Measurements from ENCODE around the gene RPS6KC1. TPM values are rescaled to one million over a fixed set of nuclear protein-coding genes. Genes with fewer than 3 reads are reported as not detected.
"Not testable (repeated sequence)": the region's sequence is repeated elsewhere in the genome, so short reads cannot be mapped to it uniquely, and the experiment has no call there.

RPS6KC1 gene
- total RNA-seq, 1 donor from 2014 or later, result 36.6 TPM

DNA sequence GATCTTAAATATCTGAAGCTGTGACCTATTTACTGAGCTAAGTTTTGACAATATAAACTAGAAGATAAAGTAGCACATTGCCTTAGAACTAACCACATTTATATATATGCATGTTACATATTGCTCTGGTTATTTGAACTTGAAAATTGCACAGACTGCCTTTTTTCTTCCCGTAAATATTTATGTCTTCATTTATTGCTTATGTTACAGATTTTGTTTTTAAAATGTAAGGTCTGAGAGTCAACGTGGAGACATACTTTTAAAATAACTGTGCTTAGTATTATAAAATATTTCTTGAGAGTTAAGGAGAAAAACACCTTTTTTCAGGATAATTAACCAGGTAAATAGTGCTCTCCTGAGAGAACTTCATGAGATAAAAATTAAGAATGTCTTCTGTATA, 3.1 kb downstream of the RPS6KC1 start:
- no peak for DNase-seq (ENCODE audit: low read depth)

DNA sequence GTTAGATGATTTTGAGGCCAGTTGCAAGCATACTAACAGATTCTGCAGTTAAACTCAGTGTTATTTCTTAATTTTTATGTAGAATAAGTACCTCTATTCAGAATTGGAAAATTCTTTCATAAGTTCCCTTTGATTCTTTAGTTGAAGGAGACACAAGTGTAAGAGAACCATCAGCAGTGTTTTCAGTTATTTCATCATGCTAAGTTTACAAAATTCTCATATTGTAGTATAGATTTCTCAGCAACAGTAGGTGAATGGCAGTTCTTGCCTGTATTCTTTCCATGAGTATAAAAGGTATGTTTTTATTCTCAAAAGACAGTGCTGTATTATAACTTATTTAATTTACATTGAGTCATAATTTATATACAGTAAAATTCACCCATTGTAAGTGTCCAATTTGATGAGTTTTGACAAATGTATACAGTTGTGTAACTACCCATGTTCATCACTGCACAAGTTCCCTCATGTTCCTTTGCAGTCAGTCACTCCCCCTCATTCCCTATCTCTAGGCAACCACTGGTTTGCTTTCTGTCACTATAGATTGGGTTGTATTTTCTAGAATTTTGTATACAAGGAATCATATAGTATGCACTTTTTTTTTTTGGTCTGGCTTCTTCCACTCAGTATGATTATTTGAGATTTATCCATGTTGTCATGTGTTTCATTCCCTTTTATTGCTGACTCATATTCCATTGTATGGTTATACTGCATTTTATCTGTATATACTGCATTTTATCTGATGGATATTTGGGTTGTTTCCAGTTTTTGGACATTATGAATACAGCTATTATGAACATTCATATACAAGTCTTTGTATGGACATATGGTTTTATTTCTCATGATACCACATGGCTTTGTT, 3.9 kb downstream of the RPS6KC1 start:
- no peak for DNase-seq (ENCODE audit: low read depth)

DNA sequence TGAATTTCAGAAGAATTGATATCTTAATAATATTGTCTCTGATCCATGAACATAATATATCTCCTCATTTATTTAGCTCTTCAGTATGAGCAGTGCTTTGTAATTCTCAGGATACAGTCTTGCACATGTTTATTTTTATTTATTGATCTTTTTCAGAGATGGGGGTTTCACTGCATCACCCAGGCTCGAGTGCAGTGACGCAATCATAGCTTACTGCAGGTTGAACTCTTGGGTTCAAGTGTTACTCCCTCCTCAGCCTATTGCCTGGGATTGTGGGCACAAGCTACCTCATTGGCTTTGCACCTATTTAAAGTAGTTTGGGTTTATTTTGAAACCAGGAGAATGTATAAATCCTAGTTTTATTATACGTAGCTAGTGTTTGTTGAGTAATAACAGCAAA, 4.7 kb downstream of the RPS6KC1 start:
- no peak for DNase-seq (ENCODE audit: low read depth)

DNA sequence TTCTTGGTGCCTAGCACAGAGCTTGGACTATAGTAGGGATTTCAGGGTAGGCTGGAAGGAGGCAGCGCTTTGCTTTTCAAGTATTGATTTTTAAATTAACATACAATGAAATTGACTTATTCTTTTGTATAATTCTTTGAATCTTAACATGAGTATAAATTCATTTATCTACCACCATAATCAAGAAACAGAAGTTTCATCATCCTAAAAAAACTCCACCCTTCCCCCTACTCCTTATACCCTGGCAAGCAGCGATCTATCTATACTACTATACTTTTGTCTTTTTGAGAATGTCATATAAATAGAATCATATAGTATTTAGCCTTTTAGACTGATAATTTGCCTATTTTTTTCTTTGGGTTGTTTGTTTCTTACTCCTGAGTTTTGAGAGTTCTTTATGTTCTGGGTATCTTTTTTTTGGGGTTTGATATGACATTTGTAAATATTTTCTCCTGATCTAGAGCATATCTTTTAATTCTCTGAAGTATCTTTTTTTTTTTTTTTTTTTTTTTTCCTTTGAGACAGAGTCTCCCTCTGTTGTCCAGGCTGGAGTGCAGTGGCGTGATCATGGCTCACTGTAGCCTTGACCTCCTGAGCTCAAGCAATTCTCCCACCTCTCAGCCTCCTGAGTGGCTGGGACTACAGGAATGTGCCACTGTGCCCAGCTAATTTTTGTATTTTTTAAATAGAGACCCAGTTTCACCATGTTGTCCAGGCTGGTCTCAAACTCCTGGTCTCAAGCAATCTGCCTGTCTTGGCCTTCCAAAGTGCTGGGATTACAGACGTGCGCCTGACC, 6.4 kb downstream of the RPS6KC1 start:
- no peak for DNase-seq (ENCODE audit: low read depth)

DNA sequence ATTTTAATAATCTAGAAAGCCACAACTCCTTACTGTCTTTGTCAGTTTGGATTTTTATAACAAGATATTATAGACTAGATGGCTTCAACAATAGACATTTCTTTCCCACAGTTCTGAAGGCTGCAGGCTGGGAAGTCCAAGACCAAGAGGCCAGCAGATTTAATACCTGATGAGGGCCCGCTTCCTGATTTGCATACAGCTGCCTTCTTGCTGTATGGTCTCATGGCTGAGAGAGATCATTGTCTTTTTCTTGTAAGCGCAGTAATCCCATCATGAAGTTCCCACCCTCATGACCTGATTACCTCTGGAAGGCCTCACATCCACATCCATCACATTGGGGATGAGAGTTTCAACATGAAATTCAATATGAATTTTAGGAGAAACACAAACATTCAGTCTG, 9.8 kb downstream of the RPS6KC1 start:
- no peak for DNase-seq (ENCODE audit: low read depth)

DNA sequence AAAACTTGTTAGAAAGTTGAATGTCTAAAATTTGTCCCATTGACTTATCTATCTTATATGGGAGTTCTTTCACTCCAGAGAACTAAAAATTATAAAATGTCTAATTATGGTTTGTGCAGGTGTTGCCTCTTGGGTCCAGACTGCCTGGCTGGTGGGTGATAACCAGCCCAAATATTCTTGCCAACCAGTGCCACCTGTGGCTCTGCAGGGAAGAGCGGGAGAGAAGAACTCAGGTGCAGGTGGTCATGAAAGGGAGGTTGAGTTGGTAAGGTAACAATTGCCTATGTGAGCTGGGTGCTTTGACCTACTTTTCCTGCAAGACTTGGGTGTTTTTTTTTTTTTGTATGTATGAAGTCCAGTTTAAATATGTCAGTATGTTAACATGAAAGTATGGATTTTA, 10.2 kb downstream of the RPS6KC1 start:
- no peak for DNase-seq (ENCODE audit: low read depth)

DNA sequence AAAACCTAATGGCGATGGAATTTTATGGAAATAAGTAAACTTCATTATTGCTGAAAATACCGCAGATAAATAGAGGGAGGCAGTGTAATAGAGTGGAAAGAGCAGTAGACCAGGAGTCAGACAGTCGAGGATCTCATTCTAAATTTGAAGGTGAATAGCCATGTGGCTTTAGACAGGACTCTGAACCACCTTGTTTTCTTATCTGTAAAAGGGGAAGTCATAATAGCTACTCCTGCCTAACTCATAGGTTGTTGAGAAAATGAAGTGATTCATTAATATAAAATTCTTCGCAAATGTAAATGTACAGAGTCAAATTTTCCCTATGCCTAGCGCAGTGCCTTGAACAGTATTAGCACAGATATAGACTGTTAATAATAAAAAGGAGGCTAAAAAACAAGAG, 14.8 kb downstream of the RPS6KC1 start:
- no peak for DNase-seq (ENCODE audit: low read depth)

DNA sequence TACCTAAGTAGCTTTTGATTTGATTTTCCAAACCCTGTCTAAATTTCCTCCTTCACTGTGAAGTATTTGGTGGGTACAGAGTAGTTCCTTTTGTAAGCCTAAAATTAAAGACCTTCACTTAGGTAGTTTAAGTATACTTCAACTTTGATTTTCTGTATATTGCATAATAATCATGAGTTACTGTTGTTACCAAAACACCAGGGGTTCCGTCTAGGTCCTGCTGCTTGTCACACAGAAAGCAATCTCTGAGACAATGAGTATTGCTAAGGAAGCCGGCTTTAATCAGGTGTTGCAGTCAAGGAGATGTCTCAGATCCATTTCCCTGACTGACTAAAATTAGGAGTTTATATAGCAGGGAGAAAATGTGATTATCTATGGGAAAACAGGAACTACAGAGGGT, 15.3 kb downstream of the RPS6KC1 start:
- no peak for DNase-seq (ENCODE audit: low read depth)

DNA sequence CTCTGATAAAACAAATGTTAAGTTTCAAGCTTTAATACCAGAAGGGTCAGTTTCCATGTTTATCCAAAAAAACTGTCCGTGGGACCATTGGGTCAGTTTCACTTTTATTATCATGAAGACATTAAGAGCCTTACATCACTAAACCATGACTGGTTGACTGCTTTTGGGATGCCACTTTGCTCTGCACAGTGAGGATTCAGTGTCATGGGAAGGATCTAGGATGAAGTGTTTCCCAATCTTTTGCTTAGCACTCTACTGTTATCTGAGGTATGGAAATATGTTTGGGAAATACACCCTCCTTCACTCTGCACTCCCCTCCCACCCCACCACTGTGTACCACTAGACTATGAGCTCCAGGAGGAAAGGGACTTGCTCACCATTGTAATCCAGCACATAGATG, 16.3 kb downstream of the RPS6KC1 start:
- no peak for DNase-seq (ENCODE audit: low read depth)

DNA sequence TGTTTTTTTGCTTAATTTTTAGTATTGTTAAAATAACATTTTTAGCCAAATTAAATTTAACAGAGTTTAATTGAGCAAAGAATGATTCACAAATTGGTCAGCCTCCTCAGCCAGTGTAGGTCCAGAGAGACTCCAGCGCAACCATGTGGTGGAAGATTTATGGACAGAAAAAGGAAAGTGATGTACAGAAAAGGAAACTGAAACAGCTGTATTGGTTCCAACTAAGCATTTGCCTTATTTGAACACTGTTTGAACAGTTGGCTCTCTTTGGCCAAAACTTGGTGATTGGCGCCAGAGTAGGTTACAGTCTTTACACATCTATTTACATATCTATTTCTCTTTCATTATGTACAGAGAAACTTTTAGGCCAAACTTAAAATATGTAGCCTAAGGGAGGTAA, 19.4 kb downstream of the RPS6KC1 start:
- peak; percentile 69 for DNase-seq (ENCODE audit: low read depth)

DNA sequence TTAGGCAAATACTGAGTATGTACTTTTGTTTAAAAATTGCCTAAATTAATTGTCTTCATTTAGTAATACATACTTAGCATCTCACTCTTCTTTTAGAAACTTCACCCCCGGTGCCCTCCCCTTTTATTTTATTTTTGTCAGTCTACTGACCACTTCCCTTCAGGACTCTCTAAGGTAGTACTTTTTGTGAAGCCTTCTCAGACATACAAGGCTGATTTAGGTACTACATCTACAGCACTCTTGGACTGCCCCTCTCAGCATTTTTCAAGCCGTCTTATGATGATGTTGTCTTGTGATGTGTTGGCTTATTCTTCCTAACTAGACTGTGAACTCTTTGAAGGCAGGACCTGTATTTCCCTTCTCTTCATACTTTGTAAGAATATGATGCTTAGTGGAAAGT, 24.7 kb downstream of the RPS6KC1 start:
- no peak for DNase-seq (ENCODE audit: low read depth)

DNA sequence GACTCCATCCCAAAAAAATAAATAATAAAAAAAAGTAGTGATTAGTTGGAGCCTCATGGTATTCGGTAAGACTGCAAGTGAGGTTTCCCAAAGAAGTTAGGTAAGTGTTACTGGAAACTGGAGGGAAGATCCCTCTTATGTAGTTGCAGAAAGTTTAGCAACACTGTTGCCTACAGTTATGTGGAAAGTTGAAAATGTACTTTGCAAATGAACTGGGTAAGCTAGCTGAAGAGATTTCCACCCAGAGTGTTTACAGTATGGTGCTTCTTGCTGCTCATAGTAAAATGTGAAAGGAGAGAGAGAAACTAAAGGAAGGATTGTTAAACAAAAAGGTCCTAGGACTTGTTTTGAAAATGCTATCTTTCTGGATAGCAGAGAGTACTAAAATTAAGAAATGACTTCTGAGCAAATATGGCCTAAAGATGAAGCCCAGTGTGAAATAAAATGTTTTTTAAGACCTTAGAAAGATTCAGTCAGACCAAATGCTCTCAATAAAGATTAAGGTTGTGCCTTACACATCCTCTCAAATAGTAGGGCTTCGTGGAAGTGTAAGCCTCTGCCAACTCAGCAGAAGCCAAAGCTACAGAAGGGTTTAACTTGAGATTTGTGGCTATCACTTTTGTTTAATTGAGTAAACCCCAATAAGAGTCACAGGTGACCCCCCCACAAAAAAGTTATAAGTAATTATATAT, 31.5 kb downstream of the RPS6KC1 start:
- no peak for DNase-seq (ENCODE audit: low read depth)

DNA sequence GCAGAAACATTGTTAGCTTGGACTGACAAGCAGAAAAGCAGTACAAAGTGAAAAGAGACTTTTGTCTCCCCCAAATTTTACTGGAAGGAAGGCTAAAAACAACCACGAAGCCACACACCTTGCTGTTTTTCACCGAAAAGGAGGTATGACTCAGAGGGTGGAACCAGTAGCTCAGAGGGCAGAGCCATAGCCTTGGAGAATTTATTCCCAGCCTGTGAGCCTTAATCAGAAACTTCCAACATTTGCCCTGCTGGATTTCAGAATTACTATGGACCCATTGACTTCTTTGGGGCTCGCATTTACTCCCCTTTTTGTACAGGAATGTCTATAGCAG, 32.0 kb downstream of the RPS6KC1 start:
- no peak for DNase-seq (ENCODE audit: low read depth)

DNA sequence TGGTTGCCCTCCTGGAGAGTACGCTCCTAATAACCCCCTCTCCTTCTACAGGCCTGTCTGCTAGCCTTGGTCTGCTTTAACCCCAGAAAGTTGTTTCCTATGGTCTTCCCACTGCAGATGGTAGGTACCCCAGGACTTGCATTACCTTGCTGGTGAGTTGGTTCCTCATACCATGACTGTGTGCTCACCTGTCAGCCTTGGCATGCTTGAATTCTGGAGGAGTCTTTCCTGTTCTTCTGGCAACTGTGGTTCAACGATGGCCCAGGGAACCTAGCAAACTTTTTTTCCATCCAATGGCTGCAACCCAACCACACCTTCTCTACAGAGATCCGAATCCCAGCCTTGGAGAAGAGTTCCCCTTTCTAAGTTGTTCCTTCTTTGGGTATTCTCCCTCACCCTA, 36.9 kb downstream of the RPS6KC1 start:
- DNase-seq (ENCODE audit: low read depth), result no peak

DNA sequence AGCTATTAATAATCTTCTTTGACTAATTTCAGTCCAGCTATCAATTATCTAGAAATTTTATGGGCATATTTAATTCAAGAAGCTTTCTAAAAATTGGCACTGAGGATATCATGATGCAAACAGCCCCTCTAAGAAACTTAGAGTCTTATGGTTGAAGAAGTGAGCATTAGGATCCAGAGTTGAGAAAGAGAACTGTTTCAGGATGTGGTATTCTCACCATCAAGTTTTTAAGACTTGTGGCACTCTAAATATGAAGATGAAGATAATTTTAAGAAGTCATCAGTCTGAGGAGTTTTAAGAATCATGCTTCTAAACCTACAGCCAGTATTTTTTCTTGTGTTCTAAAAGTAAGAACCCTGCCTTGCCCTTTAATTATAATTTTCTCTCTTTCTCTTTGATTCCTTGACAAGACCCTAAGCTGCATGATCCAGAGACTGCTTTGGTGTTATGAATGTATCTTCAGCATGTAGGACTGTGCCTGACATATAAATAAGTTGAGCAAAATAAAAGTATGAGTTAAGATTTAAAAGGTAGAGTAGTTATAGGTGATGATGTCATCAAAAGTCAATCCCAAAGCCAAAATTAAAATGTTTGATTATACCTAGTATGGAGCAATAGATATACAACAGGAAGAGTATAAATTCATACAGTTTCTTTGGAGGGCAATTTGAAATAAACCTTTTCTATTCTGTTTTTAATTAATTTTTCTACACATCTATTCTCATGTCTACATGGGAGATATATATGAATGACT, 39.1 kb downstream of the RPS6KC1 start:
- no peak for DNase-seq (ENCODE audit: low read depth)

DNA sequence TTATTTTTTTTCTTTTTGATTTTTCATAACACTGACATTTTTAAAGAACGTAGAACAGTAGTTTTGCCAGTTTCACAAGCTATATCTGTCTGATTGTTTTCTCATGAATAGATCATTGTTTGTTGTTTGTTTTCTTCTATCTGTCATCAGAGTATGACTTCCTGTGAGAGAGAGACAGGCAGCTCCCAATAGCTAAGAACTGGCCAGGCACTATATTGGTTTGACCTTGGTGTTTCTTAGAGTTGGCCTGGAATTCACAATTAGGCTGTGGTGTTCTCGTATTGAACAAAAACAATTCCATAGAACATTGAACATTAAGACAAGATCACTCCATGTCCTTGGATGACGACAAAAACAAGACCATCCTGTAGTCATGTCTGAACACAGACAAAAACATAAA, 43.4 kb downstream of the RPS6KC1 start:
- no peak for DNase-seq (ENCODE audit: low read depth)

DNA sequence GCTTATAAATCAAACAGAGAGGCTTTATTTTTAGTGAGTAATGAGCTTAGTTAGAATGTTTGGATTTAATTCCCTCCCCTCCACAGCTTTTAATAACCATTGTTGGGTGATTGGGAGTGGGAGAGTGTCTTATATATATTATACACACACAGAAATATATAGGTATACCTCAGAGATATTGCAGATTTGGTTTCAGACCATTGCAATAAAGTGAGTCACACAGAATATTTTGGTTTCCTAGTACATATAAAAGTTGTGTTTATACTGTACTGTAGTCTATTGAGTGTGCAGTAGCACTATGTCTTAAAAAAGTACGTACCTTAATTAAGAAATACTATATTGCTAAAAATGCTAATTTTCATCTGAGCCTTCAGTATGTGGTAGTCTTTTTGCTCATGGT, 44.4 kb downstream of the RPS6KC1 start:
- DNase-seq (ENCODE audit: low read depth), result no peak

DNA sequence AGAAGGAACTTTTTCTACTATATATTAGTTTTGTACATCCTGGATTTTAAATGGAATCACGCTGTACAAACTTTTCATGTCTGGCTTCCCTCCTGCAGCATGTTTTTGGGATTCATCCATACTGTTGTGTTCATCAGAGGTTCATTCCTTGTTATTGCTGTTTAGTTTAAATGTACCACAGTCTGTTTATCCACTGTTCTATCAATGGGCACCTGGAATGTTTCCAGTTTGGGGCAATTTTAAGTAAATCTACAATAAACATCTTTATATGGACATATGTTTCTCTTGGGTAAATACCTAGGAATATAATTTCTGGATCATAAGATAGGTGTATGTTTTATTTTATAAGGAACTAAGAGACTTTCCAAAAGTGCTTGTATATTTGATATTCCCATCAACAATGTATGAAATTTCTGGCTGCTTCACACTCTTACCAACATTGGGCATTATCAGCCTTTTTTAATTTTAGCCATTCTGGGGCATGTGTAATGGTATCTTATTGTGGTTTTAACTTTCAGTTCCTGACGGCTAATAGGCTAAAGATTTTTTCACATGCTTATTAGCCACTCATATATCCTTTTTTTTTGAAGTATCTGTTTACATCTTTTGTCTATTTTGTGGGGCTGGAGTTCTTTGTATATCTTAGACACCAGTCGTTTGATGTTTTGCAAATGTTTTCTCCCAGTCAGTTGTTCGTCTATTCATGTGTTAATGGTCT, 48.8 kb downstream of the RPS6KC1 start:
- DNase-seq (ENCODE audit: low read depth), result no peak

DNA sequence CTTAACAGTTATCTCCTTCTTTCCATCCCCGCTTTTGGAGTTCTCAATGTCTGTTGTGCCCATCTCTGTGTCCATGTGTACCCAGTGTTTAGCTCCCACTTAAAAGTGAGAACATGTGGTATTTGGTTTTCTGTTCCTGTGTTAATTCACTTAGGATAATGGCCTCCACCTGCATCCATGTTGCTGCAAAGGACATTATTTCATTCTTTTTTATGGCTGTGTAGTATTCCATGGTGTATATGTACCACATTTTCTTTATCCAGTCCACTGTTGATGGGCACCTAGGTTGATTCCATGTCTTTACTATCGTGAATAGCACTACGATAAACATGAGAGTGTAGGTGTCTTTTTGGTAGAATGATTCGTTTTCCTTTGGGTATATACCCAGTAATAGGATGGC, 49.5 kb downstream of the RPS6KC1 start:
- DNase-seq (ENCODE audit: low read depth), result not testable (repeated sequence)

DNA sequence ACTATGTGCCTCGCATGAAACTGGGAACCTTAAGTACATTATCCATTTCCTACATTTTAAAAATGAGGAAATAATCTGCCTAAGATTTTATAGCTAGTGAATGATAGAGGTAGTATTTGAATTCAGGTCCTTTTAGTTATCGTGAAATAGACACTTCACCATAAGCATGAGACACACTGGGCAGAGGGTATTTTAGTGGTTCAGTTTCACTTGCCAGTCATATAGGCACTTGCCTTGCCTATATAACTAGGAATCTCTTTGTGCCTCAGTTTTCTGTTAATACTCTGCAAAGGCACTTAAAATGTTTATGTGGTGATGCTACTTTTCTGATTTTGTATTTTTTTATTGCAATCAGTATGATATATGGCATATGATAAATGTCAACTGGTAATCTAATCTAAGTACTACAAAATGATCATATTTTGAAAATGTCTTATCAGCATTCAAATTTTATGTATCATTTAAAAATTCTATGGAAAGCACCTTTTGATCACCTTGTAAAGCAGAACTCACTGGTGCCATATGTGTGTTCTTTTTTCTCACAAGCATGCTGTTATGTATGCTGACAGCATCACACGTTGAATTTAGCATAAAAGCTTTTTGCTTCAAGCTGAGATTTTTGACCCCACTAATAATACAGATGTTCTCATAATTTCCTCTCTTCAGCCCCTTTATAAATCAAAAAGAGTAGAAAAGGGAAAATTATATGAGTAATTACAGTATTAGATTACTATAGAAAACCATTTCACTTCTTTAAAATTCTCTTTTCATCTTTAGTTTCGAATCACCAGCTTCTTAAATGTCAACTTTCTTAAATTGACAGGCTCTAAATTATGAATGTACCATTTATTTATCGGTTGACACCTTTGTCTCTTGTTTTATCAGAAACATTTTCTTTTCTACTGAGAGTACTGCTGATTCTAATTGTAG, 52.6 kb downstream of the RPS6KC1 start:
- no peak for DNase-seq (ENCODE audit: low read depth)

All from myocyte (in vitro differentiated cells).